Measurements from ENCODE around the gene PLXNA4.

Gene PLXNA4

DNA sequence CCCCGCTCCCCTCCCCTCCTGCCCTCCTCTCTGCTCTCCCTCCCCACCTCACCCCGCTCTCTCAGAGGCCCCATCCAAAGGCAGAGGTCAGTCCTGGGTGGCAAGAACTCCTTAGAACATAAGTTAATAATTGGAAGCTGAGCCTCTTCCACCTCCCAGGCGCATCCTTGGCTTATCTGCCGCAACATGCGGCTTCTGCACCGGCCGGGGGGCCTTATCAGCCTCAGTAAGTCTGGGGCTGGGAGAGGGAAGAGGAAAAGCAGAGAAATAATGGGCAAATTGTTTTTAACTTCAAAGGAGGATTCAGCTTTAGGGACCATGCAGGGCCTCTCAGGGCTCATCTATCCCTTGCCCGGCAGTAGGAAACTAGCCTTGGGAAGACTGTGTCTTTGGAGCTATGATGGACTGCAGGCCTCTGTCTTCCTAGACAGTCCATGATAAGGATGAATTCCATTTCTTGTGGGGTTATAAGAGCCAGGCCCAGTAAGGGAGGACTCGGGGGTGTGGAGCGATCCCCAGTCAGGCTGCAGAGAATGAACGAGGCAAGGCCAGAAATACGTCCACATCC lies 411.6 kb downstream of the PLXNA4 start:
- Histone ChIP-seq H3K9me3 (ENCODE audit: control insufficient read depth, insufficient read depth, low read length) (no peaks in the 10 kb centered on the region), H3K9ac (ENCODE audit: low read depth, low read length) (no peak overlapping the region), H3K27me3 (ENCODE audit: control insufficient read depth, insufficient read depth, low read length) (peaks cover 2% of the 10 kb centered on the region), H3K4me3 (ENCODE audit: low read depth, low read length) (no peak overlapping the region), H3K36me3 (ENCODE audit: control insufficient read depth, insufficient read depth, low read length) (no peaks in the 10 kb centered on the region), H3K4me1 (ENCODE audit: control insufficient read depth, insufficient read depth, low read length) (peaks cover 5% of the 10 kb centered on the region)

DNA sequence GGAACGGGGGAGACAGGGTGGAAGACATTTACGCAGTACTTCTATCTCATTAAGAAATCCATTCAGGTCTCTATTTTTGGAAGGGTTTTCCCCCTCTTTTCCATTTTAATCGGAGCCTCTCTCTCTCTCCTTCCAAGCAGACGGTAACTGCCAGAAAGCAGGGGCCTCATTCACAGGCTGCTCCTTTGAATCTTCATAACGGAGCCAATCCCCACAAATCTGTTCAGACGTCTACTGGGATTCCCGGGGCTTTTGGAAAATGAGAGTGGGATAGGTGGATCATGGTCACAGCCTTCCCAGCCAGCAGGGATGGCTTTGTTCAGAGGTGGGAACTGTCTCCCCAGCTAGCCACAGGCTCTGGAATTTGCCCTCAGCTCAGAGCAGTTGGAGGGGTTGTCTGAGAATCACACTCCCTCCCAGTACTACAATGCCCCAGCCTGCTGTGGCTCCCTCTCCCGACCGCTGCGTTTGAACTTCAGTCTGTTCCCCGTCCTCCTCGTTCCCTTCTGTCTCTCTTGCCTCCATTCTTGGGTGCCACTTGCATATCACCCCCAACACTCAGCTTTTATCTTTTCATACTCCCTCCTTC lies 413.6 kb downstream of the PLXNA4 start:
- no peaks in the 10 kb centered on the region for H3K36me3 ChIP-seq (ENCODE audit: control insufficient read depth, insufficient read depth, low read length)
- no peak overlapping the region for H3K4me3 ChIP-seq (ENCODE audit: low read depth, low read length)
- H3K9me3 ChIP-seq (ENCODE audit: control insufficient read depth, insufficient read depth, low read length) = no peaks in the 10 kb centered on the region
- H3K27me3 ChIP-seq (ENCODE audit: control insufficient read depth, insufficient read depth, low read length) = peaks cover 2% of the 10 kb centered on the region
- H3K9ac ChIP-seq (ENCODE audit: low read depth, low read length) = no peak overlapping the region
- H3K4me1 ChIP-seq (ENCODE audit: control insufficient read depth, insufficient read depth, low read length) = peaks cover 5% of the 10 kb centered on the region

DNA sequence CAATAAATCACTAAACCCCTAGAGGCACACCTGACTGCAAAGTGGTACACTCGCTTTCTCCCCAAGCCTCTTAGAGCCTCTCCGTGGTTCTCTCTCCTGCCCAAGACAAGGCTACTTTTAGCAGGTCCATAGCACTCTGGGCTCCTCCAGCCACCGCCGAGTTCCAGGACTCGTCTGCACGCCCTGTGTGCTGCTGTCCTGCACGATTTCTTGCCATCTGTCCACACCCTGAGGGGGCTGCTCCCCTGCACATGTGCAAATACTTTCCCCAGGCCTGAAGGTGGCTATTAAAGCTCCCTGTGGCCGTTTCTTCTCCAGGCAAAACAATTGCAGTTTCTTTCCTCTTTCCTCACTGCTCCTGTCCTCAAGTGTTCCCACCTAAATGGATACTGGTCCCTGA lies 414.3 kb downstream of the PLXNA4 start:
- Histone ChIP-seq H3K9me3 (ENCODE audit: control insufficient read depth, insufficient read depth, low read length) (no peaks in the 10 kb centered on the region), H3K36me3 (ENCODE audit: control insufficient read depth, insufficient read depth, low read length) (no peaks in the 10 kb centered on the region), H3K4me3 (ENCODE audit: low read depth, low read length) (no peak overlapping the region), H3K9ac (ENCODE audit: low read depth, low read length) (no peak overlapping the region), H3K4me1 (ENCODE audit: control insufficient read depth, insufficient read depth, low read length) (peaks cover 5% of the 10 kb centered on the region), H3K27me3 (ENCODE audit: control insufficient read depth, insufficient read depth, low read length) (peaks cover 2% of the 10 kb centered on the region)

DNA sequence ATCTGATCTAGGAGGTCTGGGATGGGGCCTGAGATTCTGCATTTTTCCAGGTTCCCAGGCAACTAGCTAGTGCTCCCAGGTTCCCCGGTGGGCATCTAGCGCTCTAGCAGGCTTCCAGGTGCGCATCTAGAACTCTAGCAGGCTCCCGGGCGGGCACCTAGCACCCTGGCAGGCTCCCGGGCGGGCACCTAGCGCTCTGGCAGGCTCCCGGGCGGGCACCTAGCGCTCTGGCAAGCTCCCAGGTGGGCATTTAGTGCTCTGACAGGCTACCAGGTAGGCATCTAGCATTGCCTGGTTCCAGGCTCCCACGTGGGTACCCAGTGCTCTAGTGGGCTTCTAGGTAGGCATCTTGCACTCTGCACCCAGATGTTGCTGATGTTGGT lies 414.7 kb downstream of the PLXNA4 start:
- Histone ChIP-seq H3K9me3 (ENCODE audit: control insufficient read depth, insufficient read depth, low read length) (no peaks in the 10 kb centered on the region), H3K27me3 (ENCODE audit: control insufficient read depth, insufficient read depth, low read length) (peaks cover 2% of the 10 kb centered on the region), H3K4me3 (ENCODE audit: low read depth, low read length) (no peak overlapping the region), H3K4me1 (ENCODE audit: control insufficient read depth, insufficient read depth, low read length) (peaks cover 5% of the 10 kb centered on the region), H3K9ac (ENCODE audit: low read depth, low read length) (no peak overlapping the region), H3K36me3 (ENCODE audit: control insufficient read depth, insufficient read depth, low read length) (no peaks in the 10 kb centered on the region)

DNA sequence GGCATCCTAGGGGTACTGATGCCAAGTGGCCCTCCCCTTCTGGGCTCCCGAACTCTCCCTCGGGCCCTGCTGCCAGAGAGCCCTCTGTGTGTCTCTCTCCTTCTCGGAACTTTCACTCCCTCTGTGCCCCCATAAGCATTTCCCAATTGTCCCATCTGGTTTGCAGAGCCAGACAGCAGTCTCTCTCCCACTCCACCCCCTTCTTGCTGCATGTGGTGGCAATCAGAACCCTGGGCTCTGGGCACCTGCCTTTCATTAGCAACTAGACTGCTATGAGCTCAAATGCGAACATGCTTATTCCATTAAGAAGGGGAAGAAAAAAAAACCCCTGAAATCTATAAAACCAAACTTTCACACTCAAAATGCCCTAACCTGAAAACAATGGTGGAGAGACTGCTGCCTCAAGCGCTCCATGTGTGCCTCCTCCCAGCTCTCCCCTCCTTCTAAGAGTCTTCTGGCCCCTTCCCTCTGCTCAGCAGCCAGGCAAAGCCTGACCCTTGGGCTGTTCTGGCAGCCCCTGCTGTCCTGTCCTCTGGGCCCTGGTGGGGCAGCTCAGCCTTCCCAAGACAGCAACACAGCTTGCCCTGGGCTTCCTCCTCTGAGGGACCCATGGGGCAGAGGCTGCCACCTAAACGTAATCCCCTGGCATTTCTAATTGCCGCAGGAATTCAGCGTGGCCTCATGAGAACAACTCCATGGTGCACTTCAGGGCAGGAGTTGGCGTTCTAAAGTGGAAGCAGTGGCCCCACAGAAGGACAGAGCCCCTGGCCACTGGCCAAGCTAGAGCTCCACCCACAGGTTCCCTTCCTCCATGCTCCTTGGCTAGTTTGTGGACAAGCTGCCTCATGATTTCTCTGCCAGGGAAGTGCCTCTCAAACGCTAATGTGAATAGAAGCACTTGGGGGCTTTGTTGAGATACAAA lies 415.4 kb downstream of the PLXNA4 start:
- no peaks in the 10 kb centered on the region for H3K9me3 ChIP-seq (ENCODE audit: control insufficient read depth, insufficient read depth, low read length)
- H3K4me1 ChIP-seq (ENCODE audit: control insufficient read depth, insufficient read depth, low read length) = peaks cover 5% of the 10 kb centered on the region
- no peaks in the 10 kb centered on the region for H3K36me3 ChIP-seq (ENCODE audit: control insufficient read depth, insufficient read depth, low read length)
- H3K27me3 ChIP-seq (ENCODE audit: control insufficient read depth, insufficient read depth, low read length) = peaks cover 2% of the 10 kb centered on the region
- H3K4me3 ChIP-seq (ENCODE audit: low read depth, low read length) = no peak overlapping the region
- no peak overlapping the region for H3K9ac ChIP-seq (ENCODE audit: low read depth, low read length)

DNA sequence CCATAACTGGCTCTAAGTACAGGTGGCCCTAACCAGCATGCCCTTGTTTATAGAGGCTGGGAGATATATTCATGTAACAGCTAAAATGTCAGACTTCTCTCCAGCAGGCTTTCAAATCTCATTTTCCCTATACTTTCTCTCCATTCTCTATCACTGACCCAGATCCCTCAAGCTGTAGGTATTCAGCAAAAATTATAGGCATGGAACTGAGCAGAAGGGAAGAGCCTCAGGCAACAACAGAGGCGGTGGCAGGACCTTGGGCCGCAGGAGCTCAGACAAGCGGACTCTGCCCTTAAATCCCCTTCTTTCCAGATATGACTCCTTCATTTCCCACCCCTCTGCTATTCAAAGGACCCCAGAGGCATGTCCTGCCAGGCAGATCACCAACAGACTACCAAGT lies 417.4 kb downstream of the PLXNA4 start:
- no peaks in the 10 kb centered on the region for H3K9me3 ChIP-seq (ENCODE audit: control insufficient read depth, insufficient read depth, low read length)
- no peak overlapping the region for H3K4me3 ChIP-seq (ENCODE audit: low read depth, low read length)
- peaks cover 2% of the 10 kb centered on the region for H3K27me3 ChIP-seq (ENCODE audit: control insufficient read depth, insufficient read depth, low read length)
- no peak overlapping the region for H3K9ac ChIP-seq (ENCODE audit: low read depth, low read length)
- peaks cover 6% of the 10 kb centered on the region for H3K4me1 ChIP-seq (ENCODE audit: control insufficient read depth, insufficient read depth, low read length)
- no peaks in the 10 kb centered on the region for H3K36me3 ChIP-seq (ENCODE audit: control insufficient read depth, insufficient read depth, low read length)

DNA sequence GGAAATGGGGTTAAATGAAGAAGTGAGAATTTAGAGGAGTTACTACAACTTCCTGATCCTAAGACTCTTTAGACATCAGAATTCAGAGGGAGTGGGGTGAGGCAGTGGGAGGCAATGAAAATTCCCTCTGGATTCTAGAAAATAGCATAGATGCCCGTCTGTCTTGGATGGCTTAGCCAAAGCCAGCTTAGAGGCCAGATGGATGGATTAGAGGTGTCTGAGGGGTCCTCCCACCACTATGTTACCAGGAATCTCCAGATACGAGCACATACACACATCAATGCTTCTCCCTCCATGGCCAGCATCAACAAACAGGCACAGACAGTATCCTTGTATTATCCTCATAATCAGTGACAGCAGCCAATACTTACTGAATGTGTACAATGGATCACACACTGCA lies 418.1 kb downstream of the PLXNA4 start:
- Histone ChIP-seq H3K9ac (ENCODE audit: low read depth, low read length) (no peak overlapping the region), H3K36me3 (ENCODE audit: control insufficient read depth, insufficient read depth, low read length) (no peaks in the 10 kb centered on the region), H3K4me1 (ENCODE audit: control insufficient read depth, insufficient read depth, low read length) (peaks cover 6% of the 10 kb centered on the region), H3K27me3 (ENCODE audit: control insufficient read depth, insufficient read depth, low read length) (peaks cover 2% of the 10 kb centered on the region), H3K9me3 (ENCODE audit: control insufficient read depth, insufficient read depth, low read length) (no peaks in the 10 kb centered on the region), H3K4me3 (ENCODE audit: low read depth, low read length) (no peak overlapping the region)

DNA sequence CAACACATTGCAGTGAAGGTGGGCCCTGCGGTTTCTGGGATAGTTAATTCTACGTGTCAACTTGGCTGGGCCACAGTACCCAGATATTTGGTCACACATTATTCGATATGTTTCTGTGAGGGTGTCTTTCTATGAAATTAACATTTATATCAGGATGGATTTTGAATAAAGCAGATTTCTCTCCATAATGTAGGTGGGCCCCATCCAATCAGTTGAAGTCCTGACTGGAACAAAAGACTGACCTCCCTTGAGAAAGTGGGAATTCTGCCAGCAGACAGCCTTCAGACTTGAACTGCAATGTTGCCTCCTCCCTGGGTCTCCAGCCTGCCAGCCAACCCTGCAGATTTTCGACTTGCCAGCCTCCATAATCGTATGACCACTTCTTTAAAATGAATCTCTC lies 420.6 kb downstream of the PLXNA4 start:
- H3K4me3 ChIP-seq (ENCODE audit: low read depth, low read length) = no peak overlapping the region
- H3K36me3 ChIP-seq (ENCODE audit: control insufficient read depth, insufficient read depth, low read length) = no peaks in the 10 kb centered on the region
- no peaks in the 10 kb centered on the region for H3K9me3 ChIP-seq (ENCODE audit: control insufficient read depth, insufficient read depth, low read length)
- H3K27me3 ChIP-seq (ENCODE audit: control insufficient read depth, insufficient read depth, low read length) = no peaks in the 10 kb centered on the region
- H3K4me1 ChIP-seq (ENCODE audit: control insufficient read depth, insufficient read depth, low read length) = peaks cover 2% of the 10 kb centered on the region
- no peak overlapping the region for H3K9ac ChIP-seq (ENCODE audit: low read depth, low read length)

DNA sequence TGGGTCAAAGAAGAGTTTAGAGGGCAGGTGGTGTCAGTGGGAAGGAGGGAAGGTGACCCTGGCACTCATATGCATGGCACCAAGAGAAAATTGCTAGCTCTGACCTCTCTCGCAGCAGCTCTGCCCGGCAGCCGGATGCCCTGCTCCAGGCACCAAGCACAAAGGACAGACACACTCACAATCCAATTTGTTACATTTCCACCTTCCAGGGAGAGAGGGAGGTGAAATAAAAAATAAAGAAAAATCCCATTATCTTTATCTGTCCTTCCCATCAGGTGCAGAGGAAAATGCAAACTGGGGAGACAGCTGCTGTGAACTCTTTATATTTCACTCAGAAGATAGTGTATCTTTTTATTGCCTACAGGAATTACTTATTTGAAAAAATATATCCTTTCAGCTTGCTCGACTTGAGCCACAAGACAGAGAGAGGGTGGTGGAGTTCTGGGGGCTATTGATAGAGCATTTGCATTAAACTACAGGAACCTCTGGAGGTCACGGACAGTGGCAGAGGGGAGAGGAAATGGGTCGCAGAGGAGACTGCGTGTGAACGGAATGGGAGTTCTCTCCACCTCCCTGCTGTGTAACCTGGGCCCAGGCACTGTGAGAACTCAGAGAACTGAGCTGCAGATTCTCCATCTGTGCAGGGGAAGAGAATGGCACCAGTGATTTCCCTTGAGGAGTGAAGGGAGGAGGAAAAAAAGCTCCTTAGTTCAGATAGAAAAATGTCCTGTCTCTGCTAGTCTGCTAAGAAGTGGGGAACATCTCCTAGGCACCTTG lies 421.4 kb downstream of the PLXNA4 start:
- Histone ChIP-seq H3K27me3 (ENCODE audit: control insufficient read depth, insufficient read depth, low read length) (no peaks in the 10 kb centered on the region), H3K9ac (ENCODE audit: low read depth, low read length) (no peak overlapping the region), H3K36me3 (ENCODE audit: control insufficient read depth, insufficient read depth, low read length) (no peaks in the 10 kb centered on the region), H3K4me1 (ENCODE audit: control insufficient read depth, insufficient read depth, low read length) (peaks cover 2% of the 10 kb centered on the region), H3K4me3 (ENCODE audit: low read depth, low read length) (no peak overlapping the region), H3K9me3 (ENCODE audit: control insufficient read depth, insufficient read depth, low read length) (no peaks in the 10 kb centered on the region)

DNA sequence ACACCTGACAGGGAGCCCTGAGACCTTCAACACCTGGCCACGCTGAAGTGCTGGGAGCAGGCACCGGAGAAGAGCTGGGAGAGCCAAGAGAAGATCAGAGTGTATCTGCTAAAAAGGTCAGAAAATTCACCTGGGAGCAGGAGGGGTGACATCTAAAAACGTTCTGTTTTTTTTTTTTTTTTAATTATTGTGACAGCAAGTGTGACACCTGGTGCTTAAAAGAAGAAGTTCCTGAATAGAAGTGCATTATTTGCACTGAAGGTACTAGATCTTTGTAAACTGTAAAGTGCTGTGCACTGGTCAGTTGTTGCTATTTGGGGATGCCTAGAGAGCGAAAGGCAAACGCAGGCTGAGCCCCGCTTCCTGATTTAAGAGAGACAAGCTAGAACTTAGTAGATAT lies 422.0 kb downstream of the PLXNA4 start:
- no peak overlapping the region for H3K4me3 ChIP-seq (ENCODE audit: low read depth, low read length)
- no peaks in the 10 kb centered on the region for H3K27me3 ChIP-seq (ENCODE audit: control insufficient read depth, insufficient read depth, low read length)
- H3K9me3 ChIP-seq (ENCODE audit: control insufficient read depth, insufficient read depth, low read length) = no peaks in the 10 kb centered on the region
- peaks cover 2% of the 10 kb centered on the region for H3K4me1 ChIP-seq (ENCODE audit: control insufficient read depth, insufficient read depth, low read length)
- H3K36me3 ChIP-seq (ENCODE audit: control insufficient read depth, insufficient read depth, low read length) = no peaks in the 10 kb centered on the region
- H3K9ac ChIP-seq (ENCODE audit: low read depth, low read length) = no peak overlapping the region

DNA sequence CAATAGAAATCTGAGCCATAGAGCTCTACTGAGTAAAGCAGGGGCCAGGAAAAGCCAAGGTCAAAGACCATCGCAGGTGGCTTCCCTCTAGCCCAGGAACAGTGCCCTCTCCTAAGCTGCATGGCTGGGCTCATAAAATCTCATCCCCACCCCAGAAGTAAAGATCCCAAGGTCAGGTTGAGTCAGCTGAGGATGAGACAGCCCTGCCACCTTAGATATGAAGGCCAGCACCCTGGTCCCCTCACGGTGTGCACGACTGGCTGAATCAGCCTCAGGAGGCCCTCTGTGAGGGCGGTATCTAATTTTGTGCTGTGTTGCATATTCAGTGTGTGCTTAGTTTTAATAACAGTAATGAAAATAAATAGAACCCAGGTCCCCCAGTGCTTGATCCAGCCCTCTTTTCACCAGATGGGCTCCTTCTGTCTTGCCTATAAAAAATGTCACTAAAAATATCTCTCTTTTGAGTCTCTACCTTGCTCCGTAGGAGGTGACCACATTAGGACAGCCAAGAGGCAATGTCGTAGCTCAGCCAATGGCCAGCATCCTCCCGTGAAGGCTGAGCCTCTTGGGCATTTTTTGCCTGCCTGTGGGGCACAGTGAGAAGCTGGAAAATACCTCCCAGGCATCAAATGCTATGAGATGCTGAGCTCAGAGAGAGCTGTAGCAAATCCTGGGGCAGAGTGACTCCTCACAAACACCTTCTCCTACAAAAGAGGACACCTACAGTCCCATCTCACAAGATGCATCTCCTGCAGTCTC lies 424.0 kb downstream of the PLXNA4 start:
- Histone ChIP-seq H3K4me1 (ENCODE audit: control insufficient read depth, insufficient read depth, low read length) (peaks cover 2% of the 10 kb centered on the region), H3K9ac (ENCODE audit: low read depth, low read length) (no peak overlapping the region), H3K9me3 (ENCODE audit: control insufficient read depth, insufficient read depth, low read length) (no peaks in the 10 kb centered on the region), H3K36me3 (ENCODE audit: control insufficient read depth, insufficient read depth, low read length) (no peaks in the 10 kb centered on the region), H3K4me3 (ENCODE audit: low read depth, low read length) (no peak overlapping the region), H3K27me3 (ENCODE audit: control insufficient read depth, insufficient read depth, low read length) (no peaks in the 10 kb centered on the region)
